Right renal pelvis (tissue), 4 donors: ENCODE data around the gene MITD1. TPM values are rescaled to one million over a fixed set of nuclear protein-coding genes. Genes with fewer than 3 reads are reported as not detected.
"Not testable (repeated sequence)": the region's sequence is repeated elsewhere in the genome, so short reads cannot be mapped to it uniquely, and the experiment has no call there.

Source experiments
- DNase-seq, 4 donors: peaks; one replicate each; pipeline ENCODE4 v3.0.0-alpha.2; 2013; ENCODE audit warnings: low read depth in 4 of 4, low spot score in 3 of 4, missing footprints in 1 of 4
- polyA plus RNA-seq, 4 donors: library from polyadenylated mRNA; unstranded; fragments of 120-200 nt; gene quantifications; one replicate each; pipeline ENCODE4 v1.2.1, GENCODE V29; 2013; ENCODE audit not compliant: insufficient read length in 4 of 4

MITD1 gene
- polyA plus RNA-seq = 10 to 100 TPM; 44.4 to 52.6 (median 51.4) TPM

DNA sequence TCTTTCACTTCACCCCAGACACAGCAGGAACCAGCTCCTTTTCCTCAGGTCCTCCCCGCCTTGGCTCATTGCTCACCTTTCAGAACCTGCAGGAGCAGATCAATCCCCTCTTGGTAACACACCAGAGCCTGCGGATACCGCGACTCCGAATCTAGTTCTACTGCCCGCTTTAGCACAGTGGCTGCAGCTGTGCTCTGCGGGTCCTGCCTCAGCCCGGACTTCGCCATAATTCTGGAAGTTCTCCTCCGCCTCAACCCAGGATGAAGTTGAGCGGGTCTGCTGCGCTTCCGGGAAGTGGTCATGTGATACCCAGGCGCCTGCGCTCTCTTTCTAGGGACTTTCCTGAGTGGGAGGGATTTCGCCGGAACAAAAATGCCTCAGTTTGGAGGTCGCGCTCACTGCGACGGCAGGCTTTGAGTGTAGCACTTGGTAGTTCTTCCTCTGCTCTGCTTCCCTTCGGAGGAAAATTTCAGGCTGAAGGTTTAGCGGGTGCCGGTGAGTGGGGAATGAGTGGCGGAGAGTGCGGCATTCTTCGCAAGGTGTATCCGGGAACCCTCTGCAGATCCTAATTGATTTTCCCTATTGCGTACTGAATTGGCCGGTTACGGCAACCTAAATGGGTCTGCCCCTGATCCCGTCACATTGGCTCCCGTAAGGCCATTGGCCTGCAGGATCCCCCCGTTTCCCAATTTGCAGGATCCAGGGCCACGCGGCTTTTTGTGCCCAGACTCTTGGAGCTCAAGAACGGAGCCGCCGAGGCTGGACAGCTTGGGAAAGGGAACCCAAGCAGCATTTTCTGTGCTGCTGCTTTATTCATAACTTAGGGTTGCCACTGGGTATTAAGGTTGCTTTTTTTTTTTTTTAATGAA is at the start of gene MITD1, which contains the start of gene MRPL30:
TSS of gene MITD1 (minus strand) at position 304 of the 869 bp plus-strand sequence. CDS start at position 227, 77 bp downstream.
TSS of gene MRPL30 (plus strand) at position 430 of the 869 bp plus-strand sequence. CDS start 5,020 bp downstream, outside the sequence.
- DNase-seq = peak; percentile 88 to 94 (median 93)

DNA sequence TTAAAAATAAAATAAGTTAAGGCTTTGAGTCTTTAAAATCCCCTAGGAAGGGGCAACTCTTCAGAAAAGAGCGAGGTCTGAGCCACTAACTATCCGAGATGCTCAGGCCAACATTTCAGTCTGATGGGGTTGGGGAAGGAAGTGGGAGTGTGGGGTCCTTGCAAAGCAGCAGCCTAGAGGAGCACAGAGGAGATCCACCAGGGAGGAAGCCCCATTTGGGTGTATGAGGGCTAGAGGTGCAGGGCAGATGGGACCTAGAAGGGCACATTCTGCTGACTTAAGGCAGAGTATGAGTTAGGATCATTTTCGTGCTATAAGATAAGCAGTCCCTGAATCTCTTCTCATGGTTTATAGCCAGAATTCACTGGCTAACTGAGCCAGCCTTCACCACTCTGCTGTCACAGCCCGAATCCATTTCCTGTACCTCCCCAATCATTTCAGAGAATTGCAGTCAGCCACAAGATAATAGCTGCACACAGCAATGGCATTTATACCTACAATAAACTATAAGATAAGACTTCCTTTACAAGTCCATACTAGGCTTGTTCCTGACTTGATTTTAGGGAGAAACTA is 37.2 kb upstream of the MITD1 start:
- DNase-seq = no peak

DNA sequence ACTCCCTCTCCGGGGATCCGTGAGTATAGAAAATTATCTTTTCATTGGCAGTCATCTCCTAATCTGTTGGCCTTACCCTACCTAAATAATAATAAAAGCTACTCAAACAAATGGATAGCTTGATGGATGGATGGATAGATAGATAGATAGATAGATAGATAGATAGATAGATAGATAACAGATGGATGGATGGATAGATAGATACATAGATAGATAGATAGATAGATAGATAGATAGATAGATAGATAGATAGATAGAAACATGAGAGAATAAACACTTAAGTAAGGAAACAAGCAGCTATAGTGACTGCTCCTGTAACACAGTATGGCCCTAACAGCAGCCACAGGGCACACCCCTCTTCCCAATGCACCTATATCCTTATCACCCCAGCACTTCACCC is 35.2 kb upstream of the MITD1 start:
- DNase-seq = no peak

DNA sequence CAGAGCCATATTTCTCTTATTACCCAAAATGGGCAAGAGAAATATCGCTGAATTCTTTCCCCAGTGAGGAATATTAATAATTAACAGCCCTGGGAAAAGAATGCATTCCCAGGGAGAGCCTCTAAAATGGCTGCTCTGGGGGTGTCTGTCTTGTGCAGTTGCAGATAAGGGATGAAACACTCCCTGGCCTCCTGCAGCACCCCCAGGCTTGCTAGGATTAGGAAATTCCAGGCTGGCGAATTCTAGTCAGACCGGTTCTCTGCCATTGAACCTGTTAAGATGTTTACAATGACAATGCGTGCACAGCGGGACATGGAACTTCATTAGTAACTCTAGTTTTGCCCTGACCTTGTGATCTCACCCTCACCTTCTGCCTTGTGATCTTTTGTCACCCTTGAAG is 24.6 kb upstream of the MITD1 start:
- DNase-seq = no peak

DNA sequence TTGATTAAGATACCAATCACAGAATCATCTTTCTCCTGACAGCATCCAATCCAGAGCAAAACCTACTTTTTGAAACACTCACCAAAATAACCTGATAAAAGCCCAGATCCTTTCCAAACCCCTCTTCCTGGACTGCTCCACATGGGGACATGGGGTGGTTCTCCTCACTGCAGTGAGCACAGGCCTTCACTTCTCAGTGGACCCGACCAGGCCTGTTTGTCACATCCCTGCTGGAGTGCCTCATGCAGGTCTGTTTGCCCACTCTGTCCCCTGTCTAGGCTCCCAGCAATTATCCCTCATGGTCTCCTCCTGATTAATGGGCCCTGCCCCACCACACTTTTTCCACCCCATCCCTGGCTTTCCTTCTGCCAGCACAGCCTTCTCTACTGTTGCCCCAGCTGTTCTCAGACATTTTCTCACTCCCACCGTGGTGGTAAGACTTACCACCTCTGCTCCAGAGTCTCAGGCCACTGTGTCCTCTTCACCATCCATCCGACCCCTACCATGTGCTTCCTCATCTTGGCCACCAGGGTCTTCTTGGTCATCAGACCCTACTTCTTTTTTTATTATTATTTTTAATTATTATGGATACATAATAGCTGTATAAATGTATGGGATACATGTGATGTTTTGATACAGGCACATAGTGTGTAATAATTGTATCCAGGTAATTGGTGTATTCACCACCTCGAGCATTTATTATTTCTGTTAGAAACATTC is 21.3 kb upstream of the MITD1 start:
- DNase-seq = no peak

DNA sequence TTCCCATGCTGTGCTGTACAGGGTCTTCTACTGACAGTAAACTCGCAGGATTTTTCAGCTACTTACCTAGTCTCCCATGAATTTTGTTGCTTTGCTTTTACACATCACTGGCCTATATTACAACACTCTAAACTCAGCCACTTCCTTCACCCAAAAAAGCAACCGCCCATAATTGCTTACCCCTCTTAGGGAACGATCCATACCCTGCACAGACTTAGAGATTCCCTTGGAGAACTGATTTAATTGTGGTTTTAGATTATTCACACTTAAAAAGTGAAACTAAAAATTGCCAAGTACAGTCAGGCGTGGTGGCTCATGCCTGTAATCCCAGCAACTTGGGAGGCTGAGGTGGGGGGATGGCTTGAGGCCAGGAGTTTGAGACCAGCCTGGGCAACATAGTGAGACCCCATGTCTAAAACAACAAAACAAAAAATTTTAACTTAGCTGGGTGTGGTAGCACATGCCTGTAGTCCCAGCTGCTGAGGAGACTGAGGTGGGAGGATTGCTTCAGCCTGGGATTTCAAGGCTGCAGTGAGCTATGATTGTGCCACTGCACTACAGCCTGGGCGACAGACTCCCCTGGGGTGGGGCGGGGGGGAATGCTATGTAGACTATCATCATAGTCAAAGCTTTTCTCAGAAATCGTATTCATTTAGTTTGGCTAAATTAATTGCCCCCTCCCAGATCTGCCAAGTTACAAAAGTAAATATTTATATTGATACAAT is 19.4 kb upstream of the MITD1 start:
- DNase-seq = no peak

DNA sequence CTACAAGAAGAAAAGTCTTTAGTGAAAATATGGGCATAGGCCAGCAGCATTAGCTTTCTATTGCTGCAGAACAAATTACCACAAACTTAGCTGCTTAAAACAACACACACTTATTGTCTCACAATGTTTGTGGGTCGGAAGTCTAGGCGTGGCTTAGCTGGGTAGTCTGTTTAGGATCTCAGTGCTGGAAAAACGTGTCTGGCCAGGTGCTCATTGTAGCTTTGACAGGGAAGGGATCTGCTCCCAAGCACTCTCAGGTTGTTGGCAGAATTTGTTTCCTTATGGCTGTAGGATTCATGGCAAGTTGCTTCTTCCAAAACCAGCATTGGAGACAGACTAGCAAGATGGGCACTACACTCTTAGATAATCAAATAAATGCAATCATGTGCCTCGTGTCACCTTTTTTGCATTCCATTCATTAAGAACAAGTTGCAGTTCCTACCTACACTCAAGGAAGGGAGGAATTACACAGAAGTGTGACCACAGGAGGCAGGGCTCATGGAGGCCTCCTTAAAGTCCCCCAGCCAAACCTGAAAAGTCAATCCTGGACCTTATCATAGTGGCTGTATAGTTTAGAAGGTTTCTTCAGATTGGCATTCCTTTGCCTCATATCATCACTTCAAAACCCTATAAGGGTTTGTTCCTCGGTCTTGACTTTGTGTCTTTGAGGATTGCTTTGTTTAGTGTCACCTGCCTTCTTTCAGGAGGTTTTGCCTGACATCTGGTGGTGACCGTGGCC is 17.4 kb upstream of the MITD1 start:
- DNase-seq = no peak

DNA sequence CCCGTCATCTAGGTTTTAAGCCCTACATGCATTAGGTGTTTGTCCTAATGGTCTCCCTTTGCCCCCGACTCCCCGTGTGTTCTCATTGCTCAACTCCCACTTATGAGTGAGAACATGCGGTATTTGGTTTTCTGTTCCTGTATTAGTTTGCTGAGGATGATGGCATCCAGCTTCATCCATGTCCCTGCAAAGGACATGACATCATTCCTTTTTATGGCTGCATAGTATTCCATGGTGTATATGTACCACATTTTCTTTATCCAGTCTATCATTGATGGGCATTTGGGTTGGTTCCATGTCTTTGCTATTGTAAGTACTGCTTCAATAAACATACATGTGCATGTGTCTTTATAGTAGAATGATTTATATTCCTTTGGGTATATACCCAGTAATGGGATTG is 11.5 kb upstream of the MITD1 start:
- not testable (repeated sequence) for DNase-seq

DNA sequence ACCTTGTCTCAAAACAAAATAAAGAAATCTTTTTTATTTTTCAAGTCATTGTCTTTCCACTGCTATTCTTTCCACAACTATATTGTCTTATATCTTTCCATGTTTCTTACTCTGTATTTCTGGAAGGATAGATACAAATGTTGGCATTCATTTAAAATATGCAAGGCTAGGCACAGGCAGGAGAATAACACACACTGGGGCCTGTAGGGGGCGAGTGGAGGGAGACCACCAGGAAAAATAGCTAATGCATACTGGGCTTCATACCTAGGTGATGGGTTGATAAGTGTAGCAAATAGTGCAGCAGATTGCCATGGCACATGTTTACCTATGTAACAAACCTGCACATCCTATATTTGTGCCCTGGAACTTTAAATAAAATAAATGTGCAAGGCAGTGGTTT is 9.7 kb upstream of the MITD1 start:
- DNase-seq = no peak

DNA sequence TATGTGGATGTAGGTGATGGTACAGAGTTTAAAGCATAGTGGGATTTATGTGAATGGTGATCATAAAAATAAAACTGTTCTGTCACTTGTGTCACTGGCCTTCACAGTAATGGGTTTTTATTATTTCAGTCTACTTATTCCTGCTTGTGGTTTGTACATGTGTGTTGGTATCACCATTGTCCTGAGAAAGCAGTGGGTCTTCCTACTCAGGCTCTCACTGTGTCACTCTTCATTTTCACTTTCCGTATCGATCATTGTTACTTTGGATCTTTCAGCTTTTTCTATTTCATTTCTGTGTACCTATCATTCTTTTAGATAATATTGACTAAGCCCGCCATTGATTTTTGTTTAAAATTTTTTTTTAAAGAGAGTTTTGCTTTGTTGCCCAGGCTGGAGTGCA is 7.5 kb upstream of the MITD1 start:
- DNase-seq = no peak

DNA sequence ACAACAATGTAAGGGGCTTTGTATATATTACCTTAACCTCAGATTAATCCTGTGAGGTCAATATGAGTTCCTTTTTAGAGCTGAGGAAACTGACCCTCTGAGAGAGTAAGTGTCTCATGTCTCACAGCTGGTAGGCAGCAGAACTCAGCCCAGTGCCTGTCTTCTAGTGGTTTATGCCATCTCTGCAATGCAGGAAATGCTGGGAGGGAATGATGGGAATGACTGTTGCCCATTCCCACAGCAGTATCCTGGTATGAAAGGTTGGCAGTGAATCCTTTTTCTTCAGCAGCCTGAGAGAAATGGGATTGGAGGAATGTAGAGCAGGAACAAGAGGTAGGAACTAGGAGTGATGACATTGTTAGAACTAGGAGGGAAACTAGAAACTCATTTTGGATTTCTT is 6.2 kb upstream of the MITD1 start:
- DNase-seq = no peak

DNA sequence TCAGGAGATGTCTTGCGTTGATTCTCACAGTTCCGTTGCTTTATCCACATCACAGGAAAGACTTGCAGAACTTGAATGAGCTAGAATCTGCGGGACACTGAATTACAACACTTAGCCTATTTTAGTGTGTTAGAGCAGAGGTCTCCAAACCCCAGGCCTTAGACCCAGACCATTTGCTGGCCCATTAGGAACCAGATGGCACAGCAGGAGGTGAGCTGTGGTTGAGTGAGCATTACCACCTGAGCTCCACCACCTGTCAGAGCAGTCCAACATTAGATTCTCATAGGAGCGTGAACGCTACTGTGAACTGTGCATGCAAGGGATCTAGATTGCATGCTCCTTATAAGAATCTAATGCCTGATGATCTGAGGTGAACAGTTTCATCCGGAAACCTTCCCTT is 4.0 kb upstream of the MITD1 start:
- no peak for DNase-seq

DNA sequence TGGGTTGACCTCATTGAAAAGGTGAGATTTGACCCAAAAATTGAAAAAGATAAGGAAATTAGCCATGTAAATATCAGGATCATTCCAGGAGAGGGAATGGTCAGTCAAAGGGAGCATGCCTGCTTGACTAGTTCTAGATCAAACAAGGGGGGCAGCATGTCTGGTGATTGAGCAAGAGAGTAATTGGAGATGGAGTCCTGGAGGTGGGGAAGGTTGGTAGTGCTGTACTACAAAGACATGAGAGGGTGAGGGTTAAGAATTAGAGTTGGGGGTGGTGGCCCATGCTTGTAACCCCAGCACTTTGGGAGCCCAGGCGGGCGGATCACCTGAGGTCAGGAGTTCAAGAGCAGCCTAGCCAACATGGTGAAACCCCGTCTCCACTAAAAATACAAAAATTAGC is 2.2 kb upstream of the MITD1 start:
- no peak for DNase-seq

DNA sequence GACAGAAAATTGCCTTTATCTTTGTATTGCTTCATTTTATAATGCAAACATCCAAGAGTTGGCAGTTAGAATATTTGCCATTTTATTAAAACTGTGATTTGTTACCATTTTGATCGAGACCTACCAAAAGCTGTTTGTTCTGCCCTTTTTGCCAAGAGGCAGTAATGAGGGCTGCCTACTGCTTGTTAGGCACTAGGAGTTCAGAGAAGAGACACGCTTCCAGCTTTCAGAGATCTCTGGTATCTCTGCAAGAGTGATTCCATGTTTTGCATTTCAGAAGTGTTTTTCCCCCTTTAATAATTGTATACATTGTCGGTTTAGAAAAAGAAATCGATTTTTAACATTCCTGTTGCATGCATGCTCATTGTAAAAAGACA is 754 bp upstream of the MITD1 start:
- DNase-seq = no peak

DNA sequence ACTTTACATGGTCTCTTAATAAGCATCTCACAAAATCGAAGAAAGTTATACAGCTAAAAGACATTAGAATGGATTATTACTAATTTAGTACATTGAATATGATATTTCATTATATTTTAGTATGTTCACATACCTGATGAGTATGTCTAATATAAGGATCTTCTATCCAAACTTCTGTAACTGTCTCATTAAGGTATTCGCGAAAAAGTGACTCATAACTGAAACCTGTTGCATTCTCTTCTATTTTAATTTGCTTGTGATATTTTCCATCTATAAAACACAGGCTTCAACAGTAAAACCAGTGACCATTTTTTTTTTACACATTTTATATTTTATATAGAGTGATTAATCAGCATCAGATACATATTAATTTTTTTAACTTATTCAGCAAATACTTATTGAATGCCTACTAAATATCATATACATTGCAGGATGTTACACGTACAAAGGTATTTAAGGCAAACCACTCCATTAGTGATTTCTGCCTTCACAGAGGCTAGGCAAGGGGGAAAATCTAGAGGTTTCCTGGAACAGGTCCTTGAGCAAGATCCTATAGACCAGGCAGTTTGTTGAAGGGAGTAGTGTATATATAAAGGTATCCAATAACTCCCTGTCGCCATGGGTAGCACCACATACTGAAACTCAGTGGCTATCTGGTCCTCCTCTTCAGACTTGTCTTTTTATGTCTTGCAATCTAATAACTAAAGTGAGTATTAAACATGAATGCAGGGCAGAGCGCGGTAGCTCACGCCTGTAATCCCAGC is 9.3 kb downstream of the MITD1 start:
- DNase-seq = no peak

DNA sequence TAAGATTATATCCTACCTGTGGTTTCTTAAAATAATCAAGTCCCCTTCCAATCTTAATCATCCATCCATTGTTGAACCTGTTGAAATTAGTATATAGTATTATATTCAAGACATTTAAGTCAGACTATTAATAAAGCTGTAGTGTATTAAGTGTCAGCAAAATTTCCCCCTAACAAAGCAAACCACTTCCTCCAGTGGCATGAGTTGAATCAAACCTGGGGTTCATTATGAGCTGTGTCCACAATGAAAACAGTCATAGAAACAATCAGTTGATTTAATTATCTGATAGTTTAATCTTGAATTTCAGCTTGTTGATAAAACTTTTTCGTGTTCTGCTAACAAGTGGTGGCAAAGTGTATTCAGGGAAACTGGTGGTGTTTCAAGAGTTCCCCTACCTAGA is 11.3 kb downstream of the MITD1 start:
- no peak for DNase-seq

DNA sequence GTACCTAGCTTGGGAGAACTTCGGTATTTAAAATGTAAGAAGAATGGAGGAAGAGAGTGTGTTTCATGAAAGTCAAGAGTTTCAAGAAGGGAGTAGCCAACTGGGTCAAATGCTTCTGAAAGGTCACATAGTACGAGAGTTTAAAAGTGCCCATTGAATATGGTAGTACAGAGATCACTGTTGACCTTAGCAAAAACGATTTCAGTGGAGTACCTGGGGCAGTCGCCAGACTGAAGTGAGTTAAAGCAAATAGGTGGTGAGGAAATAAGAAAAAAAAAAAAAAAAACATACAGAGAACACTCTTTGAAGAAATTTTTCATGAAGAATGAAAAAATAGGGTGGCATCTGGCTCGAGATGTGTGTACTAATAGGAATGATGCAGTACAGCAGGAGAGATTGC is 14.6 kb downstream of the MITD1 start:
- no peak for DNase-seq

DNA sequence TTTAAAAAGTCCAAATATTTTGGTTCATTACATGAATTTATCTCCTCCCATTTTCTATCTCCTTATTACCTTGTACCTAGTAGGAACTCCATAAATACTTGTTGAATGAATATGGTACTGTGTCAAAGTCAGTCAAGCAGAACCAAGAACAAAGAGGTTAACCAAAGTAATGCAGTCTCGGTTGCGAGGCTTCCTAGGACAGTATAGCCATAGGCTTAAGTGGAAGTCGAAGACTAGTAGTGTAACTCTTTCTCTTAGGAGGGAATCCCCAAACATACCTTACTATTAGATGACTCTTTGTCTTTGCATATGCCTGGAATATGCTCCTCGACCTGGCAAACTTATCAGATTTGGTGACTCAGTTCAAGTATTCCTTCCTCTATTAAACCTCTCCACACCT is 21.3 kb downstream of the MITD1 start:
- DNase-seq = no peak

DNA sequence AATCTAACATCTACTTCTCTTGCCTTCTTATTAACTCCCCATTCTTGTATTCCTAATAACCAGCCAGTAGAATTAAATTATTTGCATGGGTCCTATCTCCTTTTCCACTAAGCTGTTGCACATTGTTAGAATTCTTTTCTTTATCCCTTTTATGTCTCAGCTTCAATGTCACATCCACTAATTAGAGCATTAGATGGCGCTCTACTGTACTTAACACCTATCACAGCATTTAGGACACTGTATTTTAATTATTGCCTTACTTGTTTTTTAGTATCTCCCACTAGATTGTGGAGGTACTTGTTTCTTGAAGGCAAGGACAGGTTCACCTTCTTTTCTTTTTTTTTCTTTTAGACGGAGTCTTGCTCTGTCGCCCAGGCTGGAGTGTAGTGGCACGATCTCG is 22.3 kb downstream of the MITD1 start:
- no peak for DNase-seq
